ENCODE measurements around the gene SMIM15.
"Not testable (repeated sequence)": the region's sequence is repeated elsewhere in the genome, so short reads cannot be mapped to it uniquely, and the experiment has no call there.

SMIM15 gene

GRCh38 chr5:61162010-61162831 lies at the start of gene SMIM15:
Gene SMIM15 (minus strand): TSS chr5:61162468. CDS start chr5:61160171, 2,297 bp downstream.
- DNase-seq, result peak in 1 of 2 experiments; percentile 33

GRCh38 chr5:61207884-61208283 lies 45.6 kb upstream of the SMIM15 start:
- DNase-seq, result no peak

- no peak for DNase-seq
Measured at GRCh38 chr5:61205013-61205412, 42.7 kb upstream of the SMIM15 start.

DNA sequence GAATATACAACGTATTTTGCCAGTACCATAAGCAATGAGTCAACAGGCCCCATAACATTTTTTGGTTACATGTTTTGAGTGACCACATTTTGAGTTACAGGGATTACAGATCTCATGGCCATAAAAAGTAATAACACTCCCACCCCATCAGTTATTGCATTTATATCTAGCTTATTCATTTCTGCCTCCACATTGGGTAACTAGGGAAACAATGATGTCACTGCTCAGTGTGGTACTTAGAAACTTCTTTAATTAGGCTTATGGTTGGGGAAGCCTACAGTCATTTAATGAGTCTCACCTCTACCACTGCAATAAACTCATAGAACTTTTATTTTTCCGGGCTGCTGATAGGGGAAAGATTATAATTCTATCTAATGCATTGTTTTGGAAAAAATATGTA lies 39.9 kb upstream of the SMIM15 start:
- no peak for DNase-seq

- DNase-seq, result no peak
Measured at GRCh38 chr5:61200582-61201155, 38.4 kb upstream of the SMIM15 start.

DNA sequence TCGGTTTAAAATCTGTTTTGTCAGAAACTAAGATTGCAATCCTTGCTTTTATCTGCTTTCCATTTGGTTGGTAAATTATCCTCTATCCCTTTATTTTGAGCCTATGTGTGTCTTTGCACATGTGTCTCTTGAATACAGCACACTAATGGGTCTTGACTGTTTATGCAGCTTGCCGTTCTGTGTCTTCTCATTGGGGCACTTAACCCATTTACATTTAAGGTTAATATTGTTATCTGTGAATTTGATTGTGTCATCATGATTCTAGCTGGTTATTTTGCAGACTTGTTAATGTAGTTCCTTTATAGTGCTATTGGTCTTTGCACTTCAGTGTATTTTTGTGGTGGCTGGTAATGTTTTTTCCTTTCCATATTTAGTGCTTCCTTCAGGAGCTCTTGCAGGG lies 36.3 kb upstream of the SMIM15 start:
- DNase-seq, result no peak

- not testable (repeated sequence) for DNase-seq
Measured at GRCh38 chr5:61187826-61188225, 25.6 kb upstream of the SMIM15 start.

DNA sequence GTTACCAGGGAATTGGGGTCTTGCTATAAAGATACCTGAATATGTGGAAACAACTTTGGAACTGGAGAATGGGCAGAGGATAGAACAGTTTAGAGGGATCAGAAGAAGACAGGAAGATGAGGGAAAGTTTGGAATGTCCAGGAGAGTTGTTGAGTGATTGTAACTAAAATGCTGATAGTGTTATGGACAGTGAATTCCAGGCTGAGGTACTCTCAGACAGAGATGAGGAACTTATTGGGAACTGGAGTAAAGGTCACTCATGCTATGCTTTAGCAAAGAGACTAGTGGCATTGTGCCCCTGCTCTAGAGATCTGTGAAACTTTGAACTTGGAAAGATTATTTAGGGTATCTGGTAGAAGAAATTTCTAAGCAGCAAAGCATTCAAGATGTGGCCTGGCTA lies 25.1 kb upstream of the SMIM15 start:
- DNase-seq, result not testable (repeated sequence)

DNA sequence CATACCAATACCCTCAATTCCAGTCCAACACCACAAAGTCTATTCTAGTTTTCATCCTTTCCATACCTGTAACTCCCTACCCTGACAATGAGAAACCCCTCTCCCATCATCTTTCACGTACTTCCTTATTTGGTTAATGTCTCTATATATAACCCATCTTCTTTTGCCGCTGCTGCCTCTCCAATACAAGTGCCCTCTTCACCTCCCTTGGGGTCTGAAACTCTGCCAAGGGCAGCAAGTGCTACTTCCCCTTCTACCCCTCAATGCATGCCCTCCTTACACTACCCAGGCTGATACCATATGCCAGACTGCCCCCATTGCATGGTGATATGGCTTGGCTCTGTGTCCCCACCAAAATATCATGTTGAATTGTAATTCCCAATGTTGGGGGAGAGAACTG lies 24.4 kb upstream of the SMIM15 start:
- no peak for DNase-seq

GRCh38 chr5:61184708-61185107 lies 22.4 kb upstream of the SMIM15 start:
- DNase-seq, result no peak

DNA sequence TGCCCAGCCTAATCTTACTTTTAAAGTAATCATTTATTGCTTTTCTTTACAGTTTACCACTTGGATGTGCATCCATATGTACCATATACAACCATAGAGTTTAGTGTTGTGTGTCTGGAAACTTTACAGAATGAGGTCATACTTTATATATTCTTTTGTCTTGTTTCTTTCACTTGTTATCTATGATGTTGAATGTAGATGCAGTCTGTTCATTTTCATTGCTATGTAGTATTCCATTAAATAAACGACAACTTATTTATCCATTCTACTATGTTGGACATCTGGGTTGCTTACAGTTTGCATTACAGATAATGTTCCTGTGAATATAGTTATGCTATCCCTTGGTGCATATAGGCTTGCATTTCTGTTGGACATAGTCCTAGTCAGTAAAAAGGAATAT lies 21.3 kb upstream of the SMIM15 start:
- DNase-seq, result no peak

GRCh38 chr5:61182449-61182848 lies 20.2 kb upstream of the SMIM15 start:
- DNase-seq, result no peak

DNA sequence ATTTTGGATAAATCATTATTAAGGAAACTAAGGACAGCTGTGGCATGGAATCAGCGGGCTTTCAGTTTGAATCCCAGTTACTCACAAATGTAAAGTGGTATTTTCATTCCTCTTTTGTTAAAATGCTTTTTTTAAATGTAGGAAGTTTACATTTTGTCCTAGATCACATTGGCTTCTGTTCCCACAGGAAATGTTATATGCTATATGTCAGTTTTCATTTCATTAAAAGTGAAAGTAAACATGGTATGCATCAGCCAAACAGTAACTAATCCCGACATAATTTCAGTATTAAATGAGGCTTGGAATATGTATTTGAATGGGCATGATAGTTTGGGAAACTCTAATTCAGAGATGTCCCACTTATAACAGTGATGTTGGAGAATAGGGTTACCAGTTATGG lies 18.6 kb upstream of the SMIM15 start:
- no peak for DNase-seq

DNA sequence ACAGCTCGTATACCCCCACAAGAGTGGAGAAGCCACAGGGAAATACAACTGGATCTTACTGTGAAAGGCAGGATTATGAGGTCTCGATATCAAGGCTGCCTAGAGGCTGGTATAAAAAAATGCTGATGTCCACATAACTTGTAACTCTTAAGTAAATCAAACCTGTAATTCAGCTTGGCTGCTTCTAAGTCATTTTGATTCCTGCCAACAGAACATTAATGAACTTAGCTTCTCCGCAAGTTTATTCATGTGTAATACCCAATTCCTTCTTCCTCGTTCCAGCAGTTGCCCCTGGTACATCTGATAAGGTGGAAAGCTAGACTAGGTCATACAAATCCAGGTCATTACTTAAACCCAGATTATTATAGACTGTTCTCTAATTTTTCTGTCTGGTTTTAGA lies 16.4 kb upstream of the SMIM15 start:
- no peak for DNase-seq

- DNase-seq, result no peak
Measured at GRCh38 chr5:61177716-61178115, 15.4 kb upstream of the SMIM15 start.

GRCh38 chr5:61177070-61177469 lies 14.8 kb upstream of the SMIM15 start:
- DNase-seq, result no peak

DNA sequence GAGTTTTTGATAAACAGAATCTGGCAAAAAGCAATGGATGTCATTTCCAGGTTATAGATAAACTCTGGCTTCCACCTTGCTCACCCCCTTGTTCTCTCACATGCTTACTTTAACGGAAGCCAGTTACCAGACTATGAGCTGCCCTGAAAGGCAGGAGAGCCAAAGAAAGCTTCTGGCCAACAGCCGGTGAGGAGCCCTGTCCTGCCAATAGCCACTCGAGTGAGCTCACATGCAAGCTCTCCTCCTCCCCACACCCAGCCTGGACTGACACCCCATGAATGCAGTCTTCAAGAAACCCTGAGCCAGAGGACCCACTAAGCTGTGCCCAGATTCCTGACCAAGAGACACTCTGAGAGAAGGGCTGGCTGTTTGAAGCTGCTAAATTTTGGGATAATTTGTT lies 14.4 kb upstream of the SMIM15 start:
- no peak for DNase-seq

DNA sequence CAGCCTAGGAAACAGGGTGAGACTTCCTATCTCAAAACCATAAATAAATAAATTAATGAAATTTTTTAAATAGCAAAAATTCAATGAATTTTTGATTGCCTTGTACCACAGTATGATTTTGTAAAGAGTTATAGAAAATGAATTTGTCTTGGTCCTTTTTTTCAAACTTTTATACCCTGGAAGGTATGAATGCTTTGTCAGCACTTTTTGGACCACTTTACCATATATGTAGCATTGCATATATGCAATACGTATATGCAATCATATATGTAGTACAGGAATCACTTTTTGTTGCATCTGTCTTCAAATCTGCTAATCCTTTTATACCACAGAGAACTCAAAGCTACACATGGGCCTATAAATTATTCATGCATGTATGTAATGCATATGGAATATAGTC lies 9.2 kb upstream of the SMIM15 start:
- DNase-seq, result no peak

DNA sequence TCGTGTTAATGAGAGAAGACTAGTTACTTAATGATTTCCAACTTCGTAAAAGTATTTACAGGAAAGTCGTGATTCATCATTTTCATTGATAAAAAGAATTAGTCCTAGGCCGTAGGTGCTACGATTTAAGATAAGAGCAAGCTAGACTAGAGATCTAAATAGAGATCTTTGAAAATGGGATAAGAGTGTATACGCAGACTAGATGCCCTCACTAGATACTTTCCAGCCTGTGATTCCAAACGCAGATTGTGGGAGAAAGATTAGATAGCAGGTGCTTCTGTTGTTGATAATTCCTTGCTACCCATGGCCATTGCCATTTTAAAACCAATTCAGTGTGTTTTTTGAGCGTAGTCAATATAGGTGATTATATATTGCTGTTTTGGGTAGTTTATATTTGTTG lies 6.7 kb upstream of the SMIM15 start:
- no peak for DNase-seq

DNA sequence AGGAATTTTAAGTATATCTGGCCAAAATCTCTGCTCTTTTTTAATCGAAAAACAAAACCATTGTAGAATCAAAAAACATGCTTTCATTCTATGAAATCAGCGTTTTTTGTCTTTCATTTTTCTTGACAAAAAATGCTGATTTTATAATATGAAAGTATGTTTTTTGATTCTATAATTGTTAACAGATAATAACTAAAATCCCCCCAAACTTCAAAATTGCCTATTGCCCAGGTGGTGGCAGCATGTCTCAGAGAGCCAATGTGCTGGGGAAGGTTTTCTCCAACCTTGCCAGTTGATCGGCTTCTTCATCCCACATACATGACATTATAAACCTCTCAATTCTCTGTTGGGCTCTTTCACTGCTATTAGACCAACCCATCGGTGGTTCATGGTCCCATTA lies 5.1 kb upstream of the SMIM15 start:
- no peak for DNase-seq

GRCh38 chr5:61163905-61164304 lies 1.6 kb upstream of the SMIM15 start:
- no peak for DNase-seq

GRCh38 chr5:61162832-61163567 lies 732 bp upstream of the SMIM15 start:
- DNase-seq, result no peak

GRCh38 chr5:61160497-61160896 lies 1.8 kb downstream of the SMIM15 start:
- DNase-seq, result no peak

DNA sequence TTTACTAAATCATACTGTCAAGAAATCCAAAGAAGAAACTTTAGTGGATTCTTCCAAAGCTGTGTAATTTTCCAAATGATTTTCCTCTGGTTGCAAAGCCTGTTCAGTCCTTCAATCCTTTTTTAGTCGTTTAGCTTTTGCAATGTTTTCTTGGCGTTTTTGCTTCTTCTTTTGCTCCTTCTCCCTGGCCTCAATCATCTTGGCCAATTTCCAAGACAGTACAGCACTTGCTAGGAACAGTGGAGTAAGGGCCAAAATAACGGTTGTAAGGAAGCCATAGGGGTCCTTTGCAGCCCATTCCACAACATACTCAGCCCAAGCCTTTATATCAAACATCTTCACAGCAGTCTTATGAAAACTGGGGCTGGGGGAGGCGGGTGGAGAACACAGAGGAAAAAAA lies 2.4 kb downstream of the SMIM15 start:
- no peak for DNase-seq
